Panc1 (cell line): ENCODE data around the gene TMEM178A. TPM values are rescaled to one million over a fixed set of nuclear protein-coding genes. Genes with fewer than 3 reads are reported as not detected.

Experiments used
- ATAC-seq: fragments of 200-7000 bp; cut with Tn5 transposase; 2 replicates; pipeline ENCODE4 v1.9.1; 2020; ENCODE audit warnings: mild to moderate bottlenecking, moderate library complexity
- Bru-seq: library from RNA; stranded (reverse); fragments of 400-500 nt; gene quantifications from one replicate; lab custom pipeline; 2021; lab: Mats Ljungman, UMichigan
- BruChase-seq, 2 experiments: library from RNA; stranded (reverse); fragments of 400-500 nt; gene quantifications; one replicate each; lab custom pipeline; 2021; lab: Mats Ljungman, UMichigan
- BruUV-seq: library from RNA; stranded (reverse); fragments of 400-500 nt; replicated peaks from 2 replicates; lab custom pipeline; 2021; lab: Mats Ljungman, UMichigan
- CTCF ChIA-PET: fragments of 300-600 bp; sonication (Branson Sonifier 250); formaldehyde crosslinking; loops from one replicate; lab custom pipeline; 2022; ENCODE audit warnings: antibody characterized with exemption; lab: Charles Lee
- POLR2A ChIA-PET: fragments of 300-600 bp; sonication (Branson Sonifier 250); formaldehyde crosslinking; loops from one replicate; lab custom pipeline; 2022; ENCODE audit warnings: antibody characterized with exemption; lab: Charles Lee
- DNase-seq: peaks from one replicate; pipeline ENCODE4 v3.0.0-alpha.2; 2010; ENCODE audit warnings: low read depth, low spot score
- H3K27ac ChIP-seq: 2 replicates; pipeline ENCODE4 v1.5.1; 2011; ENCODE audit warnings: mild to moderate bottlenecking, low read length, inconsistent platforms
- H3K27me3 ChIP-seq: fragments of 200-500 bp; sonication (Bioruptor generic); 2 replicates; pipeline ENCODE4 v1.6.0; 2014; ENCODE audit warnings: low read length, inconsistent platforms; ENCODE audit not compliant: control insufficient read depth, insufficient read depth
- H3K36me3 ChIP-seq: fragments of 200-500 bp; sonication (Bioruptor generic); 2 replicates; pipeline ENCODE4 v1.5.1; 2014; ENCODE audit warnings: inconsistent platforms, mild to moderate bottlenecking, low read length, moderate library complexity; ENCODE audit not compliant: control insufficient read depth, insufficient read depth
- H3K4me1 ChIP-seq: 2 replicates; pipeline ENCODE4 v1.5.1; 2011; ENCODE audit warnings: inconsistent platforms, mild to moderate bottlenecking, low read length, moderate library complexity; ENCODE audit not compliant: control insufficient read depth, insufficient read depth
- H3K4me3 ChIP-seq, 2 experiments: 2 replicates each; pipeline ENCODE4 v1.5.1; 2011 to 2012; ENCODE audit warnings: low read depth in 2 of 2, low read length in 2 of 2, mild to moderate bottlenecking in 2 of 2, inconsistent platforms in 1 of 2, moderate library complexity in 1 of 2
- H3K9me3 ChIP-seq: fragments of 200-500 bp; sonication (Bioruptor generic); 2 replicates; pipeline ENCODE4 v1.5.1; 2014; ENCODE audit warnings: low read depth, mild to moderate bottlenecking, inconsistent platforms, low read length, moderate library complexity; ENCODE audit not compliant: control insufficient read depth, insufficient read depth
- POLR2AphosphoS5 ChIP-seq: IDR thresholded peaks from 2 replicates; pipeline ENCODE4 v1.6.1; 2012; ENCODE audit warnings: mild to moderate bottlenecking, low read depth, low read length, moderate library complexity
- REST ChIP-seq, 2 experiments: IDR thresholded peaks; 2 replicates each; pipeline ENCODE4 v1.6.1; 2011 to 2012; ENCODE audit warnings: low read depth in 2 of 2, control low read depth in 1 of 2, low read length in 1 of 2, mild to moderate bottlenecking in 1 of 2, moderate library complexity in 1 of 2; ENCODE audit not compliant: insufficient read depth in 1 of 2
- SIN3A ChIP-seq: IDR thresholded peaks from 2 replicates; pipeline ENCODE4 v1.6.1; 2012; ENCODE audit warnings: low read depth, mild to moderate bottlenecking, low read length, moderate library complexity, borderline replicate concordance; ENCODE audit not compliant: insufficient read depth
- TCF7L2 ChIP-seq: IDR thresholded peaks from 2 replicates; pipeline ENCODE4 v1.6.1; 2011; ENCODE audit warnings: mild to moderate bottlenecking, low read depth, low read length, inconsistent platforms
- in situ Hi-C: cut with HindIII; loops from 2 replicates; pipeline ENCODE4 v1.10.0; 2016; ENCODE audit warnings: low sequenced_read_pairs, low pct_unique_long_range_greater_than_20kb
- intact Hi-C: fragments of 100-400 bp; cut with micrococcal nuclease; formaldehyde crosslinking; loops from one replicate; pipeline ENCODE4 v1.10.0; 2022; ENCODE audit not compliant: unreplicated experiment
- long read RNA-seq: library from polyadenylated mRNA; unstranded; transcript quantifications from one replicate; pipeline ENCODE4 v2.0.0, GENCODE V29; 2021; ENCODE audit not compliant: unreplicated experiment
- polyA plus RNA-seq: library from polyadenylated mRNA; unstranded; fragments of >200 nt; gene quantifications from one replicate; pipeline ENCODE4 v1.2.1, GENCODE V29; 2012; ENCODE audit warnings: missing spikeins; ENCODE audit not compliant: insufficient read length
- total RNA-seq: library from RNA; stranded (reverse); gene quantifications from one replicate; pipeline ENCODE4 v1.2.1, GENCODE V29; 2021; ENCODE audit not compliant: unreplicated experiment
- TF ChIP-seq, protein P1 (sequence below): fragments of 450-650 bp; IDR thresholded peaks from 2 replicates; pipeline ENCODE4 v1.5.1; 2017; ENCODE audit warnings: mild to moderate bottlenecking

TMEM178A gene
- total RNA-seq (not detected), Bru-seq, nascent RNA (percentile 14 among the genes with signal in this experiment), BruChase-seq, experiment 1, labeled RNA remaining after a 2-hour chase (percentile 16 among the genes with signal in this experiment), BruChase-seq, experiment 2, labeled RNA remaining after a 6-hour chase (percentile 7 among the genes with signal in this experiment)
- 0.13 TPM for polyA plus RNA-seq
- long read RNA-seq, result 0 reads

- Histone ChIP-seq H3K27ac (no peak within 1 kb of the TSS), H3K9me3 (no peaks in the 10 kb centered on the region), H3K27me3 (peaks cover 50% of the 10 kb centered on the region), H3K4me1 (no peaks in the 10 kb centered on the region), H3K36me3 (no peaks in the 10 kb centered on the region), H3K4me3 (peak within 1 kb of the TSS; percentile 33 to 47)
- ChIA-PET POLR2A (no interaction called here), CTCF (no interaction called here)
- in situ Hi-C loops (no loop called here), intact Hi-C loops (no loop called here)
- TF ChIP-seq REST (IDR thresholded peaks at IDR 0.05; ENCODE audit: insufficient read depth in 1 of 2, low read depth in 2 of 2, low read length in 1 of 2) (no peak), POLR2AphosphoS5 (no peak), SIN3A (no peak), TCF7L2 (no peak)
- TF ChIP-seq, protein P1, sequence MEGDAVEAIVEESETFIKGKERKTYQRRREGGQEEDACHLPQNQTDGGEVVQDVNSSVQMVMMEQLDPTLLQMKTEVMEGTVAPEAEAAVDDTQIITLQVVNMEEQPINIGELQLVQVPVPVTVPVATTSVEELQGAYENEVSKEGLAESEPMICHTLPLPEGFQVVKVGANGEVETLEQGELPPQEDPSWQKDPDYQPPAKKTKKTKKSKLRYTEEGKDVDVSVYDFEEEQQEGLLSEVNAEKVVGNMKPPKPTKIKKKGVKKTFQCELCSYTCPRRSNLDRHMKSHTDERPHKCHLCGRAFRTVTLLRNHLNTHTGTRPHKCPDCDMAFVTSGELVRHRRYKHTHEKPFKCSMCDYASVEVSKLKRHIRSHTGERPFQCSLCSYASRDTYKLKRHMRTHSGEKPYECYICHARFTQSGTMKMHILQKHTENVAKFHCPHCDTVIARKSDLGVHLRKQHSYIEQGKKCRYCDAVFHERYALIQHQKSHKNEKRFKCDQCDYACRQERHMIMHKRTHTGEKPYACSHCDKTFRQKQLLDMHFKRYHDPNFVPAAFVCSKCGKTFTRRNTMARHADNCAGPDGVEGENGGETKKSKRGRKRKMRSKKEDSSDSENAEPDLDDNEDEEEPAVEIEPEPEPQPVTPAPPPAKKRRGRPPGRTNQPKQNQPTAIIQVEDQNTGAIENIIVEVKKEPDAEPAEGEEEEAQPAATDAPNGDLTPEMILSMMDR, result no peak
- DNase-seq (no peak), ATAC-seq (peak; percentile 72)
- BruUV-seq, result no TSS peak
These were observed at the start of gene TMEM178A for GRCh38 chr2:39665811-39666490. TSS of gene TMEM178A (plus strand) at chr2:39665917. CDS start at chr2:39665975, 58 bp downstream.

GRCh38 chr2:39618236-39618635 is 47.5 kb upstream of the TMEM178A start:
- in situ Hi-C loops, result no loop called here
- no peaks in the 10 kb centered on the region for H3K36me3 ChIP-seq
- intact Hi-C loops, result no loop called here
- peaks cover 15% of the 10 kb centered on the region for H3K27me3 ChIP-seq
- ChIA-PET POLR2A (no interaction called here), CTCF (no interaction called here)
- H3K9me3 ChIP-seq, result no peaks in the 10 kb centered on the region
- no TSS peak for BruUV-seq
- DNase-seq (no peak), ATAC-seq (no peak)
- TF ChIP-seq POLR2AphosphoS5, result no peak
- TF ChIP-seq REST (IDR thresholded peaks at IDR 0.05; ENCODE audit: insufficient read depth in 1 of 2, low read depth in 2 of 2, low read length in 1 of 2), result no peak
- TF ChIP-seq, protein P1, result no peak
- no peak for TF ChIP-seq SIN3A
- no peak for TF ChIP-seq TCF7L2
- H3K4me3 ChIP-seq, result no peak overlapping the region
- no peaks in the 10 kb centered on the region for H3K4me1 ChIP-seq
- H3K27ac ChIP-seq, result no peak overlapping the region
